PC-3 (cell line): Measurements from ENCODE around the gene PASK. TPM values are rescaled to one million over a fixed set of nuclear protein-coding genes. Genes with fewer than 3 reads are reported as not detected.

Experiments used
- ATAC-seq: fragments of 200-7000 bp; cut with Tn5 transposase; 2 replicates; pipeline ENCODE4 v1.9.1; 2020; ENCODE audit warnings: mild to moderate bottlenecking, moderate library complexity
- BruUV-seq: library from RNA; stranded (reverse); fragments of 400-500 nt; replicated peaks from 2 replicates; lab custom pipeline; 2021; lab: Mats Ljungman, UMichigan
- CTCF ChIA-PET: fragments of 300-600 bp; sonication (Branson Sonifier 250); formaldehyde crosslinking; loops from one replicate; lab custom pipeline; 2022; ENCODE audit warnings: antibody characterized with exemption; lab: Charles Lee
- POLR2A ChIA-PET: fragments of 300-600 bp; sonication (Branson Sonifier 250); formaldehyde crosslinking; loops from one replicate; lab custom pipeline; 2022; ENCODE audit warnings: antibody characterized with exemption; ENCODE audit not compliant: unreplicated experiment; lab: Charles Lee
- DNase-seq: peaks from one replicate; pipeline ENCODE4 v3.0.0-alpha.2; 2015
- H2AFZ ChIP-seq: fragments of 300-600 bp; sonication (generic); 2 replicates; pipeline ENCODE4 v1.6.0; 2016; ENCODE audit warnings: antibody characterized with exemption, low read length
- H3F3A ChIP-seq: fragments of 300-600 bp; sonication (generic); one replicate; pipeline ENCODE4 v1.6.0; 2017; ENCODE audit warnings: antibody characterized with exemption, low read length, control low read depth, mild to moderate bottlenecking; ENCODE audit not compliant: unreplicated experiment
- H3K27ac ChIP-seq: fragments of 300-600 bp; sonication (generic); 2 replicates; pipeline ENCODE4 v1.5.1; 2016; ENCODE audit warnings: mild to moderate bottlenecking, low read length
- H3K27me3 ChIP-seq: fragments of 300-600 bp; sonication (generic); 2 replicates; pipeline ENCODE4 v1.6.1; 2016; ENCODE audit warnings: low read length, mixed read lengths
- H3K36me3 ChIP-seq: fragments of 300-600 bp; sonication (generic); 2 replicates; pipeline ENCODE4 v1.6.1; 2016; ENCODE audit warnings: low read depth, mixed run types, low read length, mixed read lengths
- H3K4me1 ChIP-seq: fragments of 300-600 bp; sonication (generic); 2 replicates; pipeline ENCODE4 v1.5.1; 2016; ENCODE audit warnings: low read length; ENCODE audit not compliant: insufficient read depth
- H3K4me2 ChIP-seq: fragments of 300-600 bp; sonication (generic); 2 replicates; pipeline ENCODE4 v1.6.0; 2016; ENCODE audit warnings: low read length
- H3K4me3 ChIP-seq: fragments of 300-600 bp; sonication (generic); 2 replicates; pipeline ENCODE4 v1.5.1; 2016; ENCODE audit warnings: mild to moderate bottlenecking, low read length, mixed read lengths
- H3K79me2 ChIP-seq: fragments of 300-600 bp; sonication (generic); 2 replicates; pipeline ENCODE4 v1.6.1; 2017; ENCODE audit warnings: low read length, mixed read lengths
- H3K9ac ChIP-seq: fragments of 300-600 bp; sonication (generic); 2 replicates; pipeline ENCODE4 v1.6.0; 2016; ENCODE audit warnings: mild to moderate bottlenecking, low read length
- H3K9me2 ChIP-seq: fragments of 300-600 bp; sonication (generic); replicated peaks from 2 replicates; pipeline ENCODE4 v1.6.1; 2016; ENCODE audit warnings: mixed run types, low read length, mixed read lengths
- H3K9me3 ChIP-seq: fragments of 300-600 bp; sonication (generic); 2 replicates; pipeline ENCODE4 v1.6.1; 2016; ENCODE audit warnings: low read length, mixed read lengths
- H4K20me1 ChIP-seq: fragments of 300-600 bp; sonication (generic); 2 replicates; pipeline ENCODE4 v1.6.1; 2016; ENCODE audit warnings: low read length, mixed read lengths
- EZH2 ChIP-seq: fragments of 300-600 bp; sonication (generic); IDR thresholded peaks from one replicate; pipeline ENCODE4 v1.6.1; 2017; ENCODE audit warnings: antibody characterized with exemption, mild to moderate bottlenecking, low read length; ENCODE audit not compliant: unreplicated experiment
- EZH2phosphoT487 ChIP-seq: fragments of 300-600 bp; sonication (generic); IDR thresholded peaks from 2 replicates; pipeline ENCODE4 v1.6.1; 2018; ENCODE audit warnings: mild to moderate bottlenecking, antibody characterized with exemption, low read length, borderline replicate concordance
- intact Hi-C: fragments of 100-400 bp; cut with micrococcal nuclease; formaldehyde crosslinking; loops from 2 replicates; pipeline ENCODE4 v1.9.0; 2023
- total RNA-seq: library from RNA; depleted of rRNA; stranded (reverse); fragments of >200 nt; gene quantifications from 2 replicates; pipeline ENCODE4 v1.2.3, GENCODE V29; 2014
- TF ChIP-seq, protein P1 (sequence below): fragments of 300-600 bp; sonication (generic); conservative IDR thresholded peaks from 2 replicates; pipeline ENCODE4 v1.5.1; 2017; ENCODE audit warnings: antibody characterized with exemption, low read depth, mild to moderate bottlenecking, low read length

Gene PASK
- total RNA-seq, 1 experiment from 2014 or later = 4.1 TPM

DNA sequence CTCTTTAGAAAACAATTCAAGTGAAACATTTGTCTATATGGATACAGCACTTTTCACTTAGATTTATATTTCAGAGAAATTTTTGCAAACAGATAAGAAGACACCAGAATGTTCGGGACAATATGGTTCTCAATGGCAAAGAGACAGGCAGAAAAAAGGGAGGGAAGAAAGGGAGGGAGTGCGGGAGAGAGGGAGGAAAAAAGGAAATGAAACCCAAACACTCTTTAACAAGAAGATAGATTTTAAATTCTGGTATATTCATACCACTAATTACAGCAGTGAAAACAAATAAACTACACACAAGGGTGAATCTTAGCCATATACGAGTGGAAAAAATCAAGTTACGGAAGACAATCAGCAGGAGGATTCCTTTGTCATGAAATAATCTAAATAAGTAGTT, 3.0 kb downstream of the PASK start:
- no peak for ATAC-seq
- Histone ChIP-seq H4K20me1 (no peaks in the 10 kb centered on the region), H3K9ac (no peak overlapping the region), H3K4me3 (no peak overlapping the region), H3F3A (no peaks in the 10 kb centered on the region), H3K4me1 (no peaks in the 10 kb centered on the region), H3K79me2 (peaks cover 7% of the 10 kb centered on the region), H3K36me3 (no peaks in the 10 kb centered on the region), H3K4me2 (no peak overlapping the region), H3K27ac (no peak overlapping the region), H3K9me2 (no peaks in the 10 kb centered on the region), H3K9me3 (no peaks in the 10 kb centered on the region), H3K27me3 (no peaks in the 10 kb centered on the region), H2AFZ (no peak overlapping the region)
- DNase-seq = no peak
- TF ChIP-seq, protein P1, sequence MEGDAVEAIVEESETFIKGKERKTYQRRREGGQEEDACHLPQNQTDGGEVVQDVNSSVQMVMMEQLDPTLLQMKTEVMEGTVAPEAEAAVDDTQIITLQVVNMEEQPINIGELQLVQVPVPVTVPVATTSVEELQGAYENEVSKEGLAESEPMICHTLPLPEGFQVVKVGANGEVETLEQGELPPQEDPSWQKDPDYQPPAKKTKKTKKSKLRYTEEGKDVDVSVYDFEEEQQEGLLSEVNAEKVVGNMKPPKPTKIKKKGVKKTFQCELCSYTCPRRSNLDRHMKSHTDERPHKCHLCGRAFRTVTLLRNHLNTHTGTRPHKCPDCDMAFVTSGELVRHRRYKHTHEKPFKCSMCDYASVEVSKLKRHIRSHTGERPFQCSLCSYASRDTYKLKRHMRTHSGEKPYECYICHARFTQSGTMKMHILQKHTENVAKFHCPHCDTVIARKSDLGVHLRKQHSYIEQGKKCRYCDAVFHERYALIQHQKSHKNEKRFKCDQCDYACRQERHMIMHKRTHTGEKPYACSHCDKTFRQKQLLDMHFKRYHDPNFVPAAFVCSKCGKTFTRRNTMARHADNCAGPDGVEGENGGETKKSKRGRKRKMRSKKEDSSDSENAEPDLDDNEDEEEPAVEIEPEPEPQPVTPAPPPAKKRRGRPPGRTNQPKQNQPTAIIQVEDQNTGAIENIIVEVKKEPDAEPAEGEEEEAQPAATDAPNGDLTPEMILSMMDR = no peak
- TF ChIP-seq EZH2 (no peak), EZH2phosphoT487 (no peak)
- POLR2A ChIA-PET = no interaction called here
- intact Hi-C loops = no loop called here
- CTCF ChIA-PET = no interaction called here
- BruUV-seq = no TSS peak

DNA sequence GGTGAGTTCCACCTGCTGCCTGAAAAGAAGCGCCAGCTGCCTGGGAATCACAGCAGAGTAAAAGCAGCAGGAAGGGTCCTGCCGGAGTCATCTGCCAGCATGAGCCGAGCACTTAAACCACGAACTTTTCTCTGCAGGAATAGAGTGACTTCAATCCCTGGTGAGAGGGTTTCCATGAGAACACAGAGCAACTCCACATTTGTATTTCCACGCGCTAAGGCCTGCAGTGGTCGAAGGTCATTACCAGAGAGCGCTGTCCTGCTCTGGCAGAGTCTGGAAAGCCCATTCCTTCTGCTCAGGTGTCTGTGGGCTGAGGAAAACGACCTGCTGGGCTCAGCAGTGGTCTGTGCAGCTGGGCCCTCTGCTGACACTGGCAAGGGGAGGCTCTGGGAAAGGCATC, 6.7 kb downstream of the PASK start:
- Histone ChIP-seq H3F3A (no peaks in the 10 kb centered on the region), H3K9me2 (no peaks in the 10 kb centered on the region), H2AFZ (no peak overlapping the region), H3K27ac (no peak overlapping the region), H3K4me3 (no peak overlapping the region), H4K20me1 (no peaks in the 10 kb centered on the region), H3K9ac (no peak overlapping the region), H3K4me1 (no peaks in the 10 kb centered on the region), H3K36me3 (no peaks in the 10 kb centered on the region), H3K9me3 (no peaks in the 10 kb centered on the region), H3K79me2 (no peaks in the 10 kb centered on the region), H3K27me3 (no peaks in the 10 kb centered on the region), H3K4me2 (no peak overlapping the region)
- no peak for DNase-seq
- BruUV-seq = no TSS peak
- ChIA-PET POLR2A (no interaction called here), CTCF (no interaction called here)
- no peak for ATAC-seq
- intact Hi-C loops = no loop called here
- TF ChIP-seq EZH2phosphoT487 = no peak
- no peak for TF ChIP-seq EZH2
- TF ChIP-seq, protein P1 = no peak

DNA sequence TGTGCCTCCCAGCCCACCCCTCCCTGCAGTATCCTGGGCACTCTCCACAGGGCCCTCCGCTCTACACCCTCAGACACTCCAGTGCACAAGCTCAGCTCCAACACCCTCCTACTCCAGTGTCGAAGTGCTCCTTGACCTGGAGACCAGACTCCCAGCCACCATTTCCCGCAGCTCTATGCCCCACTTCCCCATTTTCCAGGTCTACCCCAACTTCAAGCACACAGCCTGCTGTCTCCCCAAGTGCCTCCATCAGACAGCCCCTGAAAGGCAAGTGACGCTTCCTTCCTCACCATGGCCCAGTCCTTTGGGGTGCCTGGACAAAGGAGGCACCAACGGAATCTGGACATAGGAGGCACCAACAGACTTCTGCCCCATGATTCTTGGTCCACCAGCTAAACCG, 7.2 kb downstream of the PASK start:
- no TSS peak for BruUV-seq
- CTCF ChIA-PET = no interaction called here
- H3K27ac ChIP-seq = no peak overlapping the region
- no peak overlapping the region for H2AFZ ChIP-seq
- no peak overlapping the region for H3K9ac ChIP-seq
- intact Hi-C loops = no loop called here
- TF ChIP-seq, protein P1 = no peak
- TF ChIP-seq EZH2 (no peak), EZH2phosphoT487 (no peak)
- DNase-seq (no peak), ATAC-seq (no peak)
- no peaks in the 10 kb centered on the region for H4K20me1 ChIP-seq
- no peaks in the 10 kb centered on the region for H3F3A ChIP-seq
- POLR2A ChIA-PET = no interaction called here
- H3K9me3 ChIP-seq = no peaks in the 10 kb centered on the region
- H3K9me2 ChIP-seq = no peaks in the 10 kb centered on the region
- no peak overlapping the region for H3K4me2 ChIP-seq
- no peak overlapping the region for H3K4me3 ChIP-seq
- no peaks in the 10 kb centered on the region for H3K27me3 ChIP-seq
- H3K4me1 ChIP-seq = no peaks in the 10 kb centered on the region
- H3K79me2 ChIP-seq = no peaks in the 10 kb centered on the region
- no peaks in the 10 kb centered on the region for H3K36me3 ChIP-seq
